ENCODE measurements around the gene CDKN2B. TPM values are rescaled to one million over a fixed set of nuclear protein-coding genes. Genes with fewer than 3 reads are reported as not detected.

CDKN2B gene
- total RNA-seq, 4 donors from 2014 or later: 9.9 to 14.6 (median 12.2) TPM

DNA sequence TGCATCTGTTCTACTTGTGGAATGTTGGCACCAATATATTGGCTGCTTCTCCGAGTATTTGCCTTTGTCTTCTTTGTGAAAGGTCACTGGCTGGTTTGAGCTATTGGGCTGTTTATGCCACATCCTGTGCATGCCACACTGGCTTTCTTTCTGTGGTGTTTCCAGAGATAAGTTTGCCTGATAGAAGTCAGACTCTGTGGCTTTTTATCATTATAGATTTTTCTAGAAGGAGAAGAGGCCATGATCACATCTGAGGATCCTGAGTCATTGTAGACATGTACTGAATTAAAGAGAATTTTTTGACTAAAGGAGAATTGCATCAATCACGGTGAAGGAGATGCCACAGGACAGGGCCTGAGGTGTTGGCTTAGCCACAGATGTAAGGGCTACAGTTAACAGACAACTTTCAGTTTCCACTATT, 26.5 kb upstream of the CDKN2B start:
- intact Hi-C loops (cut with DNase I): loop anchor here (10.0 kb wide), 1 partner anchor 221 kb away; no protein-coding TSS in a partner anchor
- H3K4me1 ChIP-seq: peaks cover 0 to 17% (median 3%) of the 10 kb centered on the region in 4 donors
- WGBS: 85% methylated on average over 2 of the region's 2 CpGs
- H3K9me3 ChIP-seq: no peaks in the 10 kb centered on the region
- TF ChIP-seq POLR2A (IDR thresholded peaks at IDR 0.05; ENCODE audit: low read depth) (no peak), POLR2AphosphoS5 (IDR thresholded peaks at IDR 0.05) (no peak), EP300 (IDR thresholded peaks at IDR 0.05) (no peak)
- TF ChIP-seq, protein P1, sequence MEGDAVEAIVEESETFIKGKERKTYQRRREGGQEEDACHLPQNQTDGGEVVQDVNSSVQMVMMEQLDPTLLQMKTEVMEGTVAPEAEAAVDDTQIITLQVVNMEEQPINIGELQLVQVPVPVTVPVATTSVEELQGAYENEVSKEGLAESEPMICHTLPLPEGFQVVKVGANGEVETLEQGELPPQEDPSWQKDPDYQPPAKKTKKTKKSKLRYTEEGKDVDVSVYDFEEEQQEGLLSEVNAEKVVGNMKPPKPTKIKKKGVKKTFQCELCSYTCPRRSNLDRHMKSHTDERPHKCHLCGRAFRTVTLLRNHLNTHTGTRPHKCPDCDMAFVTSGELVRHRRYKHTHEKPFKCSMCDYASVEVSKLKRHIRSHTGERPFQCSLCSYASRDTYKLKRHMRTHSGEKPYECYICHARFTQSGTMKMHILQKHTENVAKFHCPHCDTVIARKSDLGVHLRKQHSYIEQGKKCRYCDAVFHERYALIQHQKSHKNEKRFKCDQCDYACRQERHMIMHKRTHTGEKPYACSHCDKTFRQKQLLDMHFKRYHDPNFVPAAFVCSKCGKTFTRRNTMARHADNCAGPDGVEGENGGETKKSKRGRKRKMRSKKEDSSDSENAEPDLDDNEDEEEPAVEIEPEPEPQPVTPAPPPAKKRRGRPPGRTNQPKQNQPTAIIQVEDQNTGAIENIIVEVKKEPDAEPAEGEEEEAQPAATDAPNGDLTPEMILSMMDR (IDR thresholded peaks at IDR 0.05): no peak
- no peak overlapping the region for H3K4me3 ChIP-seq
- H3K27me3 ChIP-seq: no peaks in the 10 kb centered on the region
- no peak for DNase-seq (ENCODE audit: extremely low spot score)
- no peaks in the 10 kb centered on the region for H3K36me3 ChIP-seq
- H3K27ac ChIP-seq (replicated peaks in 1 of 4): no peak overlapping the region

DNA sequence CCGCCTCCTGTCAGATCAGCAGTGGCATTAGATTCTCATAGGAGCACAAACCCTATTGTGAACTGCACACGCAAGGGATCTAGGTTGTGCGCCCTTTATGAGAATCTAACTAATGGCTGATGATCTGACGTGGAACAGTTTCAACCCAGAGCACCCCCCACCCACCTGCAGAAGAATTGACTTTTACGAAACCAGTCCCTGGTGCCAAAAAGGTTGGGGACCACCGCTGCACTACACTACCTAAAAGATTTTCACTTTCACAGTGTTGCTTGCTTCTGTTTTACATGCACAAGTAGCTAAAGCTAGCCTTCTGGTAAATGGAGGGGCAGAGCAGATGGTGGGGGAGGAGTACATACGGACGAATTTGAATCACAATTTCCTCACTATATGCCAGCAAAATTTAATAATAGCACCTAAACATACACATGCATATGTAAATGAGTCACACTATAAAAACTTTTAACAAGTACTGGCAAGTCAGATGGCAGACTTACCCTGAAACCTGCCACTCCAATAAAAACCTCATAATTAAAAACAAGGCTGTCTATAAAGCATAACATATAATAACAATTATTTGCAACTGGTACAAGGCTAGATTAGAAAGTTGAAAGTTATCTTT, 24.0 kb upstream of the CDKN2B start:
- DNase-seq (ENCODE audit: extremely low spot score): no peak
- no peaks in the 10 kb centered on the region for H3K27me3 ChIP-seq
- no peaks in the 10 kb centered on the region for H3K9me3 ChIP-seq
- no peak overlapping the region for H3K4me3 ChIP-seq
- WGBS: 79% methylated on average over 8 of the region's 8 CpGs
- no peak overlapping the region for H3K27ac ChIP-seq (replicated peaks in 1 of 4)
- no peak for TF ChIP-seq POLR2A (IDR thresholded peaks at IDR 0.05; ENCODE audit: low read depth)
- TF ChIP-seq POLR2AphosphoS5 (IDR thresholded peaks at IDR 0.05): no peak
- no peak for TF ChIP-seq EP300 (IDR thresholded peaks at IDR 0.05)
- TF ChIP-seq, protein P1 (IDR thresholded peaks at IDR 0.05): no peak
- peaks cover 0 to 11% (median 3%) of the 10 kb centered on the region in 4 donors for H3K4me1 ChIP-seq
- intact Hi-C loops (cut with DNase I): loop anchor here (10.0 kb wide), 1 partner anchor 218 kb away; no protein-coding TSS in a partner anchor
- no peaks in the 10 kb centered on the region for H3K36me3 ChIP-seq

DNA sequence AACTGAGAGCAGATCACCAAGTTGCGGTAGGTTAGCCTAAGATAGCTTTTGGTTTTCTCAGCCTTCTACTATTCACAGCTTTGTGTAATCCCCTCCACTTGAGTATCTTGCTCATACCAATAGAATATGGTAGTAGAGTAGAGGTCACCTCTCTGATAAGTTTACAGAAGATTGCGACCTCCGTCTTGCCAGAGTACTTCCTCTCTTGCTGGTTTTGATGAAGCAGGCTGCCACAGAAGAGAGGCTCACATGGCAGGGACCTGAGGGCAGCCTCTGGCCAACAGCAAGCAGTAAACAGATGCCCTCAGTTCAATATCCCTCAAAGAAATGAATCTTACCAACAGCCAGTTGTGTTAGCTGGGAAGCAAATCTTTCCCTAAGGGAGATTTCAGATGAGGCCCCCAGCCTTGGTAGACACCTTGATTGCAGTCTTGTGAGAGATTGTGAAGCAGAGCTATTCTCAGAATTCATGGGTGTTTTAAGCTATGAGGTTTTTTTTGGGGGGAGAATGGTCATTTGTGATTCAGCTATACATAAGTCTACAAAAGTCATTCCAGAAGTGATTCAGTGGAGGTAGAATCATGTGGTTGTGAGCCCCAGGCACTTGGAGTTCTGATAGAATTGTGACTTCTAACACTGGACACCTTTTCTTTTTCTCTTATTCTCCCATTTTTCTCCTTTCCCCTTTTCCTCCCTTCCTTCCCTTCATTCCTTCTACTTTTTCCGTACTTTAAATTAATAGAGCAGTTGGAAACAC, 22.7 kb upstream of the CDKN2B start:
- 86% methylated on average over 4 of the region's 4 CpGs for WGBS
- no peaks in the 10 kb centered on the region for H3K9me3 ChIP-seq
- H3K36me3 ChIP-seq: no peaks in the 10 kb centered on the region
- TF ChIP-seq, protein P1 (IDR thresholded peaks at IDR 0.05): no peak
- TF ChIP-seq POLR2A (IDR thresholded peaks at IDR 0.05; ENCODE audit: low read depth): no peak
- TF ChIP-seq EP300 (IDR thresholded peaks at IDR 0.05): no peak
- no peak for TF ChIP-seq POLR2AphosphoS5 (IDR thresholded peaks at IDR 0.05)
- no peaks in the 10 kb centered on the region for H3K27me3 ChIP-seq
- no peak for DNase-seq (ENCODE audit: extremely low spot score)
- no peak overlapping the region for H3K27ac ChIP-seq (replicated peaks in 1 of 4)
- intact Hi-C loops (cut with DNase I): loop anchor here (10.0 kb wide), 1 partner anchor 217 kb away; no protein-coding TSS in a partner anchor
- no peak overlapping the region for H3K4me3 ChIP-seq
- H3K4me1 ChIP-seq: no peaks in the 10 kb centered on the region

DNA sequence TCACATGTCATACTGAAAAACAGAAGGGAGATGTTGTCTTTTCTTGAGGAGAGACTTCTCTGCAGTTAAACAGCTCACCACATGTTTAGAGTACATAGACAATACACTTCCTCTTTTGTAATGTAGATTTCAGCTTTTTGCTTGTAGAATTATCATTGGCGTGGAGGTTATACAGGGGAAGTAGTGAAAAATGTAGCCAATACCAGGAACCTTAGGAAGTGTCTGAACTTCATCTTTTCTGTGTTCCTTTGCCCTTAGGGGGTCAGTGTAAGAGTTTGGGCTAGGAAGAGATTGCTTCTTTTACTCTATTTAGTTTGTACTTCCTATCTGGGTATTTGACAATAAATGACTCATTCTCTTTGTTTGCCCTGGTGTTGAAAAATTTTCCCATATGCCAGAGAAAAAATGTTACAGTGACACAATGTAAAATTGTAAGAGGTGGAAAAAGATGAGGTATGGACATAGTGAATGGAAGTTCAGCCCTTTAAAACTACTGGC, 21.0 kb upstream of the CDKN2B start:
- H3K4me3 ChIP-seq: no peak overlapping the region
- intact Hi-C loops (cut with DNase I): loop anchor here (10.0 kb wide), 1 partner anchor 215 kb away; no protein-coding TSS in a partner anchor
- TF ChIP-seq, protein P1 (IDR thresholded peaks at IDR 0.05): no peak
- no peak for TF ChIP-seq POLR2A (IDR thresholded peaks at IDR 0.05; ENCODE audit: low read depth)
- no peak for TF ChIP-seq EP300 (IDR thresholded peaks at IDR 0.05)
- no peak for TF ChIP-seq POLR2AphosphoS5 (IDR thresholded peaks at IDR 0.05)
- H3K9me3 ChIP-seq: no peaks in the 10 kb centered on the region
- 63% methylated on average over 1 of the region's 1 CpG for WGBS
- no peaks in the 10 kb centered on the region for H3K4me1 ChIP-seq
- peaks cover 0 to 5% (median 0%) of the 10 kb centered on the region in 4 donors for H3K27me3 ChIP-seq
- H3K36me3 ChIP-seq: no peaks in the 10 kb centered on the region
- DNase-seq (ENCODE audit: extremely low spot score): no peak
- no peak overlapping the region for H3K27ac ChIP-seq (replicated peaks in 1 of 4)
